B cell (primary cell): Measurements from ENCODE around the gene STMP1.

Source experiments
- CTCF ChIP-seq: fragments of 200-600 bp; IDR thresholded peaks from one replicate; pipeline ENCODE4 v1.8.0; 2022; ENCODE audit warnings: antibody characterized with exemption, mild to moderate bottlenecking
- EZH2 ChIP-seq: IDR thresholded peaks from 2 replicates; pipeline ENCODE4 v1.6.1; 2012; ENCODE audit warnings: borderline replicate concordance, low read depth, mild to moderate bottlenecking, moderate library complexity, low read length; ENCODE audit not compliant: insufficient read depth, poor library complexity, severe bottlenecking

GRCh38 chr7:135659159-135659846 lies 3.0 kb upstream of the STMP1 start:
- TF ChIP-seq CTCF, result no peak
- TF ChIP-seq EZH2, result no peak
